Lung (tissue), 12 donors: Measurements from ENCODE around the gene SPG21. TPM values are rescaled to one million over a fixed set of nuclear protein-coding genes. Genes with fewer than 3 reads are reported as not detected.

Source experiments
- ATAC-seq: fragments of 200-7000 bp; cut with Tn5 transposase; one replicate; pipeline ENCODE4 v1.9.1; 2020; ENCODE audit warnings: moderate number of reproducible peaks; ENCODE audit not compliant: insufficient read depth, low FRiP score
- DNase-seq, 3 donors: peaks; one replicate each; pipeline ENCODE4 v3.0.0-alpha.2; 2013 to 2017
- H3K27ac ChIP-seq, 2 donors: one replicate each; pipeline ENCODE4 v1.5.1; 2013; ENCODE audit warnings: mild to moderate bottlenecking in 2 of 2, moderate library complexity in 2 of 2, control low read depth in 1 of 2, inconsistent platforms in 1 of 2, low read depth in 1 of 2, low read length in 1 of 2
- H3K27me3 ChIP-seq, 3 donors: one replicate each; pipeline ENCODE4 v1.5.1; 2013; ENCODE audit warnings: low read length in 2 of 3; ENCODE audit not compliant: control insufficient read depth in 3 of 3, insufficient read depth in 3 of 3
- H3K36me3 ChIP-seq, 4 donors: one replicate each; pipeline ENCODE4 v1.5.1; 2013; ENCODE audit warnings: low read length in 4 of 4, mild to moderate bottlenecking in 1 of 4, moderate library complexity in 1 of 4; ENCODE audit not compliant: control insufficient read depth in 4 of 4, insufficient read depth in 4 of 4
- H3K4me1 ChIP-seq, 5 donors: one replicate each; pipeline ENCODE4 v1.5.1; 2013; ENCODE audit warnings: low read length in 5 of 5, mild to moderate bottlenecking in 2 of 5, moderate library complexity in 1 of 5; ENCODE audit not compliant: control insufficient read depth in 5 of 5, insufficient read depth in 5 of 5
- H3K4me3 ChIP-seq: one replicate; pipeline ENCODE4 v1.5.1; 2013; ENCODE audit warnings: mild to moderate bottlenecking, control low read depth, moderate library complexity
- H3K9ac ChIP-seq, 2 donors: one replicate each; pipeline ENCODE4 v1.5.1; 2013; ENCODE audit warnings: low read length in 2 of 2, control low read depth in 1 of 2; ENCODE audit not compliant: insufficient read depth in 1 of 2
- H3K9me3 ChIP-seq, 4 donors: one replicate each; pipeline ENCODE4 v1.5.1; 2013; ENCODE audit warnings: low read length in 3 of 4, mild to moderate bottlenecking in 1 of 4, moderate library complexity in 1 of 4; ENCODE audit not compliant: control insufficient read depth in 4 of 4, insufficient read depth in 3 of 4
- CTCF ChIP-seq: IDR thresholded peaks from 2 replicates; pipeline ENCODE4 v1.5.1; 2012; ENCODE audit warnings: mild to moderate bottlenecking; ENCODE audit errors: control extremely low read depth, extremely low read depth
- WGBS, 2 donors: extraction: QIAGEN DNeasy Blood & Tissue Kit; methylation state at CpG; one replicate each; pipeline ENCODE4 v1.1.7; 2013; 5-methylcytosine and 5-hydroxymethylcytosine counted together
- polyA plus RNA-seq, 2 donors: library from polyadenylated mRNA; stranded (reverse); fragments of 200-250 nt; gene quantifications; one replicate each; pipeline ENCODE4 v1.2.1, GENCODE V29; 2013
- total RNA-seq, 2 donors: library from RNA; depleted of rRNA in 1 of 2; stranded (reverse); fragments of >200 nt in 1 of 2; gene quantifications; one replicate each; pipeline ENCODE4 v1.2.1, GENCODE V29; 2014 to 2021
- donor health status: control.
- donor health status: control.
- donor health status: Bipolar disorder and iron deficiency.
- donor health status: healthy.
- donor health status: DM: yes; HTN: yes; CAD: no.

SPG21 gene
- total and polyA plus RNA-seq, 4 donors, result 79.2 to 115 (median 93.2) TPM

- DNase-seq, result no peak
- WGBS, 2 donors, result 97 to 99% methylated on average over 2 of the region's 2 CpGs
Measured at GRCh38 chr15:64923546-64923945, 66.2 kb downstream of the SPG21 start.

GRCh38 chr15:64921711-64922110 is 68.0 kb downstream of the SPG21 start:
- H3K36me3 ChIP-seq, result no peaks in the 10 kb centered on the region
- 62 to 88% methylated on average over 6 of the region's 6 CpGs for WGBS, 2 donors
- no peaks in the 10 kb centered on the region for H3K27me3 ChIP-seq

More at GRCh38 chr15:64923546-64923945, 66.2 kb downstream of the SPG21 start:
- ATAC-seq, result no peak
- Histone ChIP-seq H3K9me3 (peaks cover 0 to 2% (median 0%) of the 10 kb centered on the region in 4 donors), H3K27me3 (no peaks in the 10 kb centered on the region), H3K4me3 (no peak overlapping the region), H3K27ac (no peak overlapping the region), H3K9ac (no peak overlapping the region), H3K36me3 (no peaks in the 10 kb centered on the region), H3K4me1 (peaks cover 0 to 4% (median 0%) of the 10 kb centered on the region in 5 donors)
- no peak for TF ChIP-seq CTCF

DNA sequence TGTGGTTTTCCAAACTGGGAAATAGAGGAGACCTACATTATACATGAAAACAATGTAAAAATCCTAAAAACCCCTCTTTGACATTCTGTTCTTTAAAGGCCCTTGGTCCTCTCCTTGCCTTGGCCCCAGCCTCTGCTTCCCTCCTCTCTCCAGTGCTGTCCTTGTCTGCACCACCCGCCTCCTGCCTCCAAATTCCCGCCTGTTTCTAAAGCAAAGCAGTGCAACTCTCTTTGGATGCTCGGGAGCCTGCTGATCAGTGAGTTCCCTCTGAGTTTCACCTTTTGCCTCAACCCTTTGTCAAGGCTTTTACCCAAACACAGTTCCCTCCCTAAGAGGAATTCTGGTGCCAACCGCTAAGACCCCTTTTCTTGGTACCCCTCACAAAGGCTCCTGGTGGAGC is 70.0 kb downstream of the SPG21 start:
- TF ChIP-seq CTCF, result no peak
- peaks cover 0 to 4% (median 0%) of the 10 kb centered on the region in 5 donors for H3K4me1 ChIP-seq
- H3K4me3 ChIP-seq, result no peak overlapping the region
- H3K9ac ChIP-seq, result no peak overlapping the region
- ATAC-seq (no peak), DNase-seq (no peak)
- 97 to 99% methylated on average over 4 of the region's 4 CpGs for WGBS, 2 donors
- no peaks in the 10 kb centered on the region for H3K27me3 ChIP-seq
- no peaks in the 10 kb centered on the region for H3K36me3 ChIP-seq
- no peak overlapping the region for H3K27ac ChIP-seq
- peaks cover 0 to 2% (median 0%) of the 10 kb centered on the region in 4 donors for H3K9me3 ChIP-seq

More at GRCh38 chr15:64921711-64922110, 68.0 kb downstream of the SPG21 start:
- peak in 1 of 3 donors; percentile 33 for DNase-seq
- Histone ChIP-seq H3K4me1 (peaks cover 0 to 4% (median 0%) of the 10 kb centered on the region in 5 donors), H3K4me3 (no peak overlapping the region), H3K27ac (no peak overlapping the region), H3K9me3 (peaks cover 0 to 4% (median 0%) of the 10 kb centered on the region in 4 donors), H3K9ac (no peak overlapping the region)
- no peak for TF ChIP-seq CTCF
- peak; percentile 62 for ATAC-seq

GRCh38 chr15:64917211-64917610 is 72.5 kb downstream of the SPG21 start:
- no peak for TF ChIP-seq CTCF
- peaks cover 0 to 2% (median 0%) of the 10 kb centered on the region in 4 donors for H3K9me3 ChIP-seq
- H3K4me3 ChIP-seq, result no peak overlapping the region
- H3K9ac ChIP-seq, result no peak overlapping the region
- H3K36me3 ChIP-seq, result no peaks in the 10 kb centered on the region
- DNase-seq (no peak), ATAC-seq (no peak)
- H3K27me3 ChIP-seq, result no peaks in the 10 kb centered on the region
- no peak overlapping the region for H3K27ac ChIP-seq
- WGBS, 2 donors, result 89 to 94% methylated on average over 9 of the region's 9 CpGs
- peaks cover 0 to 8% (median 0%) of the 10 kb centered on the region in 5 donors for H3K4me1 ChIP-seq
